H1 (cell line): ENCODE measurements around the gene GZF1. TPM values are rescaled to one million over a fixed set of nuclear protein-coding genes. Genes with fewer than 3 reads are reported as not detected.

Source experiments
- CTCF ChIA-PET: fragments of 300-600 bp; sonication (Branson Sonifier 250); formaldehyde crosslinking; loops from one replicate; lab custom pipeline; 2021; ENCODE audit not compliant: partially characterized antibody; lab: Charles Lee
- POLR2A ChIA-PET: fragments of 300-600 bp; sonication (Branson Sonifier 250); formaldehyde crosslinking; loops from one replicate; lab custom pipeline; 2021; ENCODE audit warnings: inconsistent platforms; ENCODE audit not compliant: partially characterized antibody; lab: Charles Lee
- DNase-seq, 2 experiments: peaks; one replicate each; pipeline versions ENCODE4 v3.0.0 to v3.0.0-alpha.2; 2010 to 2022; ENCODE audit warnings: low spot score in 2 of 2, low read depth in 1 of 2, mixed read lengths in 1 of 2
- FAIRE-seq: peaks from 2 replicates; lab custom pipeline; 2011; peaks lifted over from hg19 to GRCh38; lab: Jason Lieb, UNC
- H2AFZ ChIP-seq: 2 replicates; pipeline ENCODE4 v1.8.1; 2012; ENCODE audit warnings: low read length, inconsistent platforms
- H2AK5ac ChIP-seq: 2 replicates; pipeline ENCODE4 v1.6.1; 2013; ENCODE audit warnings: low read depth, low read length
- H2BK120ac ChIP-seq: replicated peaks from 2 replicates; pipeline ENCODE3; 2013; ENCODE audit warnings: low read depth, low read length, inconsistent platforms
- H2BK12ac ChIP-seq: 2 replicates; pipeline ENCODE4 v1.6.1; 2013; ENCODE audit warnings: low read depth, low read length
- H2BK15ac ChIP-seq: 2 replicates; pipeline ENCODE4 v1.6.1; 2013; ENCODE audit warnings: low read length
- H2BK20ac ChIP-seq: 2 replicates; pipeline ENCODE4 v1.6.1; 2013; ENCODE audit warnings: low read length
- H2BK5ac ChIP-seq: 2 replicates; pipeline ENCODE4 v1.6.1; 2013; ENCODE audit warnings: low read depth, low read length
- H3K14ac ChIP-seq: 2 replicates; pipeline ENCODE4 v1.6.1; 2013; ENCODE audit warnings: inconsistent platforms; ENCODE audit not compliant: insufficient read length
- H3K18ac ChIP-seq: 2 replicates; pipeline ENCODE4 v1.6.1; 2013; ENCODE audit warnings: low read length; ENCODE audit errors: extremely low read depth
- H3K23ac ChIP-seq: 2 replicates; pipeline ENCODE4 v1.6.1; 2013; ENCODE audit warnings: inconsistent platforms; ENCODE audit not compliant: insufficient read length
- H3K23me2 ChIP-seq: 2 replicates; pipeline ENCODE4 v1.6.1; 2013; ENCODE audit warnings: low read depth, low read length
- H3K27ac ChIP-seq: 2 replicates; pipeline ENCODE4 v1.6.1; 2011; ENCODE audit warnings: low read depth, low read length, inconsistent platforms
- H3K27me3 ChIP-seq, 4 experiments: replicated peaks in 1 of 4; 1 replicate in 1 of 4; 2 replicates in 3 of 4; pipeline versions ENCODE4 v1.6.1 to v1.8.1; 2011 to 2013; ENCODE audit warnings: low read length in 3 of 4, mild to moderate bottlenecking in 3 of 4, inconsistent platforms in 2 of 4, mixed read lengths in 2 of 4, moderate library complexity in 1 of 4; ENCODE audit not compliant: control insufficient read depth in 3 of 4, insufficient read depth in 3 of 4; ENCODE audit errors: extremely low read depth in 1 of 4
- H3K36me3 ChIP-seq, 4 experiments: 2 replicates each; pipeline versions ENCODE4 v1.6.1 to v1.8.1; 2011 to 2013; ENCODE audit warnings: mild to moderate bottlenecking in 4 of 4, low read length in 3 of 4, moderate library complexity in 2 of 4, control low read depth in 1 of 4, inconsistent platforms in 1 of 4; ENCODE audit not compliant: insufficient read depth in 4 of 4, control insufficient read depth in 2 of 4
- H3K4ac ChIP-seq: replicated peaks from 2 replicates; pipeline ENCODE3; 2013; ENCODE audit warnings: low read length, low read depth, mixed read lengths, inconsistent platforms; ENCODE audit not compliant: insufficient read length
- H3K4me1 ChIP-seq, 4 experiments: replicated peaks in 1 of 4; 1 replicate in 1 of 4; 2 replicates in 3 of 4; pipeline versions ENCODE4 v1.6.1 to v1.8.1; 2011 to 2013; ENCODE audit warnings: low read length in 3 of 4, inconsistent platforms in 2 of 4, mixed read lengths in 1 of 4; ENCODE audit not compliant: insufficient read depth in 4 of 4, control insufficient read depth in 3 of 4
- H3K4me2 ChIP-seq, 2 experiments: 2 replicates each; pipeline versions ENCODE4 v1.6.1 to v1.8.1; 2011 to 2013; ENCODE audit warnings: low read depth in 2 of 2, low read length in 2 of 2, control low read depth in 1 of 2, inconsistent platforms in 1 of 2, mild to moderate bottlenecking in 1 of 2; ENCODE audit not compliant: insufficient read depth in 1 of 2
- H3K4me3 ChIP-seq, 4 experiments: fragments of 200-600, 300-600 bp in 1 of 4; sonication (generic), shearing (Covaris generic), sonication (Bioruptor Twin) in 1 of 4; 2 replicates each; pipeline versions ENCODE4 v1.5.1 to v1.8.1; 2011 to 2016; ENCODE audit warnings: low read length in 4 of 4, low read depth in 3 of 4, control low read depth in 2 of 4, inconsistent platforms in 2 of 4, mild to moderate bottlenecking in 2 of 4, mixed read lengths in 1 of 4, moderate library complexity in 1 of 4; ENCODE audit not compliant: insufficient read depth in 2 of 4; ENCODE audit errors: extremely low read depth in 1 of 4
- H3K56ac ChIP-seq: replicated peaks from 2 replicates; pipeline ENCODE3; 2013; ENCODE audit warnings: low read depth, mild to moderate bottlenecking, mixed read lengths, low read length, inconsistent platforms; ENCODE audit not compliant: insufficient read length
- H3K79me1 ChIP-seq: 2 replicates; pipeline ENCODE4 v1.6.1; 2013; ENCODE audit warnings: low read depth, low read length, control low read depth
- H3K79me2 ChIP-seq, 2 experiments: 2 replicates each; pipeline versions ENCODE4 v1.6.1 to v1.8.1; 2012 to 2013; ENCODE audit warnings: low read length in 2 of 2, mild to moderate bottlenecking in 2 of 2, inconsistent platforms in 1 of 2; ENCODE audit not compliant: insufficient read depth in 2 of 2, control insufficient read depth in 1 of 2
- H3K9ac ChIP-seq, 4 experiments: replicated peaks in 1 of 4; 1 replicate in 1 of 4; 2 replicates in 3 of 4; pipeline versions ENCODE4 v1.6.1 to v1.8.1; 2011 to 2013; ENCODE audit warnings: low read depth in 3 of 4, low read length in 3 of 4, control low read depth in 2 of 4, mild to moderate bottlenecking in 2 of 4, moderate library complexity in 2 of 4, inconsistent platforms in 1 of 4; ENCODE audit errors: extremely low read depth in 1 of 4
- H3K9me3 ChIP-seq, 2 experiments: 2 replicates each; pipeline versions ENCODE4 v1.6.1 to v1.8.1; 2012 to 2013; ENCODE audit warnings: mild to moderate bottlenecking in 2 of 2, moderate library complexity in 2 of 2, control low read depth in 1 of 2, inconsistent platforms in 1 of 2, low read depth in 1 of 2, low read length in 1 of 2, mixed read lengths in 1 of 2; ENCODE audit not compliant: insufficient read depth in 2 of 2
- H4K20me1 ChIP-seq, 2 experiments: replicated peaks in 1 of 2; 2 replicates each; pipeline versions ENCODE3 to v1.8.1; 2011 to 2013; ENCODE audit warnings: inconsistent platforms in 2 of 2, low read length in 2 of 2, mild to moderate bottlenecking in 1 of 2; ENCODE audit not compliant: insufficient read depth in 2 of 2, control insufficient read depth in 1 of 2
- H4K5ac ChIP-seq: 2 replicates; pipeline ENCODE4 v1.6.1; 2013; ENCODE audit warnings: low read length, low read depth, mixed read lengths, inconsistent platforms; ENCODE audit not compliant: insufficient read length
- H4K8ac ChIP-seq: 2 replicates; pipeline ENCODE4 v1.8.0; 2013; ENCODE audit warnings: mild to moderate bottlenecking, moderate library complexity, low read length, inconsistent platforms; ENCODE audit not compliant: insufficient read depth; ENCODE audit errors: extremely low read depth
- H4K91ac ChIP-seq: replicated peaks from 2 replicates; pipeline ENCODE3; 2013; ENCODE audit warnings: low read length, mixed read lengths, inconsistent platforms; ENCODE audit not compliant: insufficient read length
- ATF3 ChIP-seq: IDR thresholded peaks from 2 replicates; pipeline ENCODE4 v1.6.1; 2011; ENCODE audit warnings: low read depth, mild to moderate bottlenecking, low read length; ENCODE audit not compliant: insufficient read depth
- BRCA1 ChIP-seq: IDR thresholded peaks from 2 replicates; pipeline ENCODE4 v1.6.1; 2012; ENCODE audit warnings: low read depth, low read length, improper control_type of control experiment
- CHD1 ChIP-seq: IDR thresholded peaks from 2 replicates; pipeline ENCODE4 v1.6.1; 2012; ENCODE audit warnings: low read depth, low read length, improper control_type of control experiment
- GABPA ChIP-seq: IDR thresholded peaks from 2 replicates; pipeline ENCODE4 v1.6.1; 2011; ENCODE audit warnings: mild to moderate bottlenecking, low read length, moderate library complexity, borderline replicate concordance; ENCODE audit not compliant: insufficient read depth
- HDAC6 ChIP-seq: IDR thresholded peaks from one replicate; pipeline ENCODE4 v1.7.1; 2012; ENCODE audit warnings: low read depth, mild to moderate bottlenecking, inconsistent platforms, low read length, moderate library complexity
- KDM5A ChIP-seq: fragments of 200-600 bp; IDR thresholded peaks from 2 replicates; pipeline ENCODE4 v1.7.1; 2012; ENCODE audit warnings: mild to moderate bottlenecking, low read length, inconsistent platforms, mixed read lengths
- PHF8 ChIP-seq: fragments of 200-600 bp; sonication (generic); conservative IDR thresholded peaks from 2 replicates; pipeline ENCODE4 v1.7.1; 2012; ENCODE audit warnings: low read depth, mild to moderate bottlenecking, inconsistent platforms, low read length, moderate library complexity
- POLR2AphosphoS5 ChIP-seq: IDR thresholded peaks from 2 replicates; pipeline ENCODE4 v1.6.1; 2011; ENCODE audit warnings: low read depth, low read length
- POU5F1 ChIP-seq: IDR thresholded peaks from 2 replicates; pipeline ENCODE4 v1.6.1; 2011; ENCODE audit warnings: low read depth, mild to moderate bottlenecking, low read length, moderate library complexity
- SAP30 ChIP-seq: fragments of 300-600 bp; sonication (generic); IDR thresholded peaks from 2 replicates; pipeline ENCODE4 v1.7.1; 2012; ENCODE audit warnings: low read length, moderate library complexity, mild to moderate bottlenecking, inconsistent platforms; ENCODE audit not compliant: insufficient read depth, insufficient replicate concordance
- SIN3A ChIP-seq, 2 experiments: IDR thresholded peaks in 1 of 2; conservative IDR thresholded peaks in 1 of 2; 2 replicates each; pipeline ENCODE4 v1.6.1; 2011 to 2012; ENCODE audit warnings: low read length in 2 of 2, improper control_type of control experiment in 1 of 2, low read depth in 1 of 2, mild to moderate bottlenecking in 1 of 2
- SIX5 ChIP-seq: IDR thresholded peaks from 2 replicates; pipeline ENCODE4 v1.6.1; 2011; ENCODE audit warnings: mild to moderate bottlenecking, low read depth, low read length
- SP2 ChIP-seq: IDR thresholded peaks from 2 replicates; pipeline ENCODE4 v1.6.1; 2012; ENCODE audit warnings: mild to moderate bottlenecking, low read length, inconsistent platforms
- TBP ChIP-seq: IDR thresholded peaks from 2 replicates; pipeline ENCODE4 v1.6.1; 2011; ENCODE audit warnings: low read depth, low read length, improper control_type of control experiment
- TCF12 ChIP-seq: IDR thresholded peaks from 2 replicates; pipeline ENCODE4 v1.6.1; 2011; ENCODE audit warnings: low read depth, mild to moderate bottlenecking, low read length
- ZNF274 ChIP-seq: IDR thresholded peaks from 2 replicates; pipeline ENCODE4 v1.7.0; 2012; ENCODE audit warnings: low read length, borderline replicate concordance; ENCODE audit errors: extremely low read depth
- polyA plus RNA-seq, 7 experiments: library from polyadenylated mRNA; depleted of rRNA in 3 of 7; stranded (reverse) in 5 of 7; unstranded in 2 of 7; fragments of >200 nt in 5 of 7; fragments of 200-250 nt in 2 of 7; gene quantifications; 1 replicate in 5 of 7; 2 replicates in 1 of 7; 4 replicates in 1 of 7; pipeline versions ENCODE4 v1.2.1 to v1.2.3, GENCODE V29; 2011 to 2013; ENCODE audit warnings: missing spikeins in 2 of 7, mixed read lengths in 2 of 7
- total RNA-seq: library from RNA; stranded (reverse); fragmentation: NEBNext Ultra II Directional; extraction: Animal tissue kit (Norgen Biotek cat#: 25700); gene quantifications from 2 replicates; pipeline ENCODE4 v1.2.1, GENCODE V29; 2021

The GZF1 gene
- total and polyA plus RNA-seq, 2 of the 8 experiments (the other 6 are each of a cell fraction or from before 2014, with no cell fraction given): 8.2 to 11.9 TPM

- Histone ChIP-seq H3K4me3 (no peak overlapping the region), H3K79me1 (no peaks in the 10 kb centered on the region), H4K5ac (no peak overlapping the region), H3K79me2 (no peaks in the 10 kb centered on the region), H3K14ac (no peak overlapping the region), H2BK15ac (no peak overlapping the region), H3K18ac (no peak overlapping the region), H2AFZ (no peak overlapping the region), H2AK5ac (no peak overlapping the region), H3K36me3 (no peaks in the 10 kb centered on the region), H2BK20ac (no peak overlapping the region), H3K9ac (no peak overlapping the region), H4K91ac (no peak overlapping the region), H3K27ac (no peak overlapping the region), H2BK12ac (no peak overlapping the region), H3K4ac (no peak overlapping the region), H4K8ac (no peak overlapping the region), H3K4me2 (no peak overlapping the region), H3K23me2 (no peaks in the 10 kb centered on the region), H3K4me1 (peaks cover 0 to 5% (median 0%) of the 10 kb centered on the region in 4 experiments; a peak in 3 of 7 replicates), H2BK120ac (no peak overlapping the region), H3K23ac (no peak overlapping the region), H4K20me1 (no peaks in the 10 kb centered on the region), H3K56ac (no peak overlapping the region), H2BK5ac (no peak overlapping the region), H3K9me3 (no peaks in the 10 kb centered on the region), H3K27me3 (no peaks in the 10 kb centered on the region)
- DNase-seq (no peak), FAIRE-seq (no peak)
- ChIA-PET CTCF (interaction anchor here (0.9 to 6.6 kb wide), 8 partner anchors 10 to 646 kb away, joined by 3 to 63 read pairs (median 4); no protein-coding TSS in a partner anchor), POLR2A (no interaction called here)
- TF ChIP-seq SIN3A (conservative IDR thresholded peaks at IDR 0.05 in 1 of 2, IDR thresholded peaks at IDR 0.05 in 1 of 2; ENCODE audit: low read depth in 1 of 2, low read length in 2 of 2) (no peak), ZNF274 (no peak), SAP30 (no peak), KDM5A (no peak), POLR2AphosphoS5 (no peak), BRCA1 (no peak), TBP (no peak), HDAC6 (no peak), POU5F1 (no peak), SIX5 (no peak), SP2 (no peak), CHD1 (no peak), PHF8 (no peak), TCF12 (no peak), GABPA (no peak), ATF3 (no peak)
Observed at GRCh38 chr20:23337312-23337711, 24.7 kb upstream of the GZF1 start.
